ENCODE measurements around the gene SOBP.

Gene SOBP

GRCh38 chr6:107676042-107676441 lies 186.1 kb downstream of the SOBP start (continued):
- TF ChIP-seq, protein P1, sequence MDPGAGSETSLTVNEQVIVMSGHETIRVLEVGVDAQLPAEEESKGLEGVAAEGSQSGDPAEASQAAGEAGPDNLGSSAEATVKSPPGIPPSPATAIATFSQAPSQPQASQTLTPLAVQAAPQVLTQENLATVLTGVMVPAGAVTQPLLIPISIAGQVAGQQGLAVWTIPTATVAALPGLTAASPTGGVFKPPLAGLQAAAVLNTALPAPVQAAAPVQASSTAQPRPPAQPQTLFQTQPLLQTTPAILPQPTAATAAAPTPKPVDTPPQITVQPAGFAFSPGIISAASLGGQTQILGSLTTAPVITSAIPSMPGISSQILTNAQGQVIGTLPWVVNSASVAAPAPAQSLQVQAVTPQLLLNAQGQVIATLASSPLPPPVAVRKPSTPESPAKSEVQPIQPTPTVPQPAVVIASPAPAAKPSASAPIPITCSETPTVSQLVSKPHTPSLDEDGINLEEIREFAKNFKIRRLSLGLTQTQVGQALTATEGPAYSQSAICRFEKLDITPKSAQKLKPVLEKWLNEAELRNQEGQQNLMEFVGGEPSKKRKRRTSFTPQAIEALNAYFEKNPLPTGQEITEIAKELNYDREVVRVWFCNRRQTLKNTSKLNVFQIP (CRISPR knock-in tag; IDR thresholded peaks at IDR 0.05; ENCODE audit: borderline replicate concordance, low read depth), result no peak
- no peak for TF ChIP-seq TCF4 (CRISPR knock-in tag; IDR thresholded peaks at IDR 0.05; ENCODE audit: borderline replicate concordance)
- TF ChIP-seq SNAI2 (CRISPR knock-in tag; IDR thresholded peaks at IDR 0.05), result no peak

GRCh38 chr6:107677399-107677798 lies 187.5 kb downstream of the SOBP start:
- ATAC-seq, result no peak
- TF ChIP-seq RARB (CRISPR knock-in tag; IDR thresholded peaks at IDR 0.05), result no peak
- TF ChIP-seq ZC3H10 (CRISPR knock-in tag; IDR thresholded peaks at IDR 0.05), result no peak
- TF ChIP-seq, protein P2, sequence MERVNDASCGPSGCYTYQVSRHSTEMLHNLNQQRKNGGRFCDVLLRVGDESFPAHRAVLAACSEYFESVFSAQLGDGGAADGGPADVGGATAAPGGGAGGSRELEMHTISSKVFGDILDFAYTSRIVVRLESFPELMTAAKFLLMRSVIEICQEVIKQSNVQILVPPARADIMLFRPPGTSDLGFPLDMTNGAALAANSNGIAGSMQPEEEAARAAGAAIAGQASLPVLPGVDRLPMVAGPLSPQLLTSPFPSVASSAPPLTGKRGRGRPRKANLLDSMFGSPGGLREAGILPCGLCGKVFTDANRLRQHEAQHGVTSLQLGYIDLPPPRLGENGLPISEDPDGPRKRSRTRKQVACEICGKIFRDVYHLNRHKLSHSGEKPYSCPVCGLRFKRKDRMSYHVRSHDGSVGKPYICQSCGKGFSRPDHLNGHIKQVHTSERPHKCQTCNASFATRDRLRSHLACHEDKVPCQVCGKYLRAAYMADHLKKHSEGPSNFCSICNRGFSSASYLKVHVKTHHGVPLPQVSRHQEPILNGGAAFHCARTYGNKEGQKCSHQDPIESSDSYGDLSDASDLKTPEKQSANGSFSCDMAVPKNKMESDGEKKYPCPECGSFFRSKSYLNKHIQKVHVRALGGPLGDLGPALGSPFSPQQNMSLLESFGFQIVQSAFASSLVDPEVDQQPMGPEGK (CRISPR knock-in tag; IDR thresholded peaks at IDR 0.05; ENCODE audit: borderline replicate concordance), result no peak
- no peak for TF ChIP-seq ZNF8 (CRISPR knock-in tag; IDR thresholded peaks at IDR 0.05)
- no peak for TF ChIP-seq OSR1 (CRISPR knock-in tag; IDR thresholded peaks at IDR 0.05)
- TF ChIP-seq ISL1 (CRISPR knock-in tag; IDR thresholded peaks at IDR 0.05), result no peak

- TF ChIP-seq BACH2 (CRISPR knock-in tag; IDR thresholded peaks at IDR 0.05; ENCODE audit: borderline replicate concordance), result no peak
- TF ChIP-seq ZNF70 (CRISPR knock-in tag; IDR thresholded peaks at IDR 0.05), result no peak
- TF ChIP-seq, protein P3, sequence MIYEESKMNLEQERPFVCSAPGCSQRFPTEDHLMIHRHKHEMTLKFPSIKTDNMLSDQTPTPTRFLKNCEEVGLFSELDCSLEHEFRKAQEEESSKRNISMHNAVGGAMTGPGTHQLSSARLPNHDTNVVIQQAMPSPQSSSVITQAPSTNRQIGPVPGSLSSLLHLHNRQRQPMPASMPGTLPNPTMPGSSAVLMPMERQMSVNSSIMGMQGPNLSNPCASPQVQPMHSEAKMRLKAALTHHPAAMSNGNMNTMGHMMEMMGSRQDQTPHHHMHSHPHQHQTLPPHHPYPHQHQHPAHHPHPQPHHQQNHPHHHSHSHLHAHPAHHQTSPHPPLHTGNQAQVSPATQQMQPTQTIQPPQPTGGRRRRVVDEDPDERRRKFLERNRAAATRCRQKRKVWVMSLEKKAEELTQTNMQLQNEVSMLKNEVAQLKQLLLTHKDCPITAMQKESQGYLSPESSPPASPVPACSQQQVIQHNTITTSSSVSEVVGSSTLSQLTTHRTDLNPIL (CRISPR knock-in tag; IDR thresholded peaks at IDR 0.05; ENCODE audit: low read depth), result no peak
- TF ChIP-seq PPARA (CRISPR knock-in tag; IDR thresholded peaks at IDR 0.05; ENCODE audit: borderline replicate concordance), result no peak
- TF ChIP-seq ARNTL (CRISPR knock-in tag; IDR thresholded peaks at IDR 0.05; ENCODE audit: borderline replicate concordance, low read depth), result no peak
- no peak for TF ChIP-seq RARB (CRISPR knock-in tag; IDR thresholded peaks at IDR 0.05)
- TF ChIP-seq TOX (CRISPR knock-in tag; IDR thresholded peaks at IDR 0.05; ENCODE audit: borderline replicate concordance), result no peak
- TF ChIP-seq, protein P4, sequence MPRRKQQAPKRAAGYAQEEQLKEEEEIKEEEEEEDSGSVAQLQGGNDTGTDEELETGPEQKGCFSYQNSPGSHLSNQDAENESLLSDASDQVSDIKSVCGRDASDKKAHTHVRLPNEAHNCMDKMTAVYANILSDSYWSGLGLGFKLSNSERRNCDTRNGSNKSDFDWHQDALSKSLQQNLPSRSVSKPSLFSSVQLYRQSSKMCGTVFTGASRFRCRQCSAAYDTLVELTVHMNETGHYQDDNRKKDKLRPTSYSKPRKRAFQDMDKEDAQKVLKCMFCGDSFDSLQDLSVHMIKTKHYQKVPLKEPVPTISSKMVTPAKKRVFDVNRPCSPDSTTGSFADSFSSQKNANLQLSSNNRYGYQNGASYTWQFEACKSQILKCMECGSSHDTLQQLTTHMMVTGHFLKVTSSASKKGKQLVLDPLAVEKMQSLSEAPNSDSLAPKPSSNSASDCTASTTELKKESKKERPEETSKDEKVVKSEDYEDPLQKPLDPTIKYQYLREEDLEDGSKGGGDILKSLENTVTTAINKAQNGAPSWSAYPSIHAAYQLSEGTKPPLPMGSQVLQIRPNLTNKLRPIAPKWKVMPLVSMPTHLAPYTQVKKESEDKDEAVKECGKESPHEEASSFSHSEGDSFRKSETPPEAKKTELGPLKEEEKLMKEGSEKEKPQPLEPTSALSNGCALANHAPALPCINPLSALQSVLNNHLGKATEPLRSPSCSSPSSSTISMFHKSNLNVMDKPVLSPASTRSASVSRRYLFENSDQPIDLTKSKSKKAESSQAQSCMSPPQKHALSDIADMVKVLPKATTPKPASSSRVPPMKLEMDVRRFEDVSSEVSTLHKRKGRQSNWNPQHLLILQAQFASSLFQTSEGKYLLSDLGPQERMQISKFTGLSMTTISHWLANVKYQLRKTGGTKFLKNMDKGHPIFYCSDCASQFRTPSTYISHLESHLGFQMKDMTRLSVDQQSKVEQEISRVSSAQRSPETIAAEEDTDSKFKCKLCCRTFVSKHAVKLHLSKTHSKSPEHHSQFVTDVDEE (CRISPR knock-in tag; IDR thresholded peaks at IDR 0.05), result no peak
- TF ChIP-seq ZFP30 (CRISPR knock-in tag; IDR thresholded peaks at IDR 0.05), result no peak
- no peak for TF ChIP-seq TCF4 (CRISPR knock-in tag; IDR thresholded peaks at IDR 0.05; ENCODE audit: borderline replicate concordance)
- no peak for TF ChIP-seq CSDC2 (CRISPR knock-in tag; IDR thresholded peaks at IDR 0.05)
- no peak for TF ChIP-seq GLIS3 (CRISPR knock-in tag; IDR thresholded peaks at IDR 0.05)
- TF ChIP-seq ZNF8 (CRISPR knock-in tag; IDR thresholded peaks at IDR 0.05), result no peak
- TF ChIP-seq, protein P2 (CRISPR knock-in tag; IDR thresholded peaks at IDR 0.05; ENCODE audit: borderline replicate concordance), result no peak
- no peak for TF ChIP-seq ESRRG (CRISPR knock-in tag; IDR thresholded peaks at IDR 0.05)
- no peak for TF ChIP-seq ZFP3 (CRISPR knock-in tag; IDR thresholded peaks at IDR 0.05)
- TF ChIP-seq OSR1 (CRISPR knock-in tag; IDR thresholded peaks at IDR 0.05), result no peak
- no peak for ATAC-seq
Measured at GRCh38 chr6:107679457-107679856, 189.5 kb downstream of the SOBP start.

All from SK-N-SH treated with all-trans-retinoic acid at 6 μM for 48 hours (cell line).